ENCODE measurements around the gene EIF4E.

GRCh38 chr4:98833384-98833783 lies 95.5 kb downstream of the EIF4E start:
- TF ChIP-seq MAX (IDR thresholded peaks at IDR 0.05; ENCODE audit: low read depth, low read length), result no peak
- no peak for TF ChIP-seq CTCF (IDR thresholded peaks at IDR 0.05; ENCODE audit: low read depth, low read length)
